Activated CD4-positive, alpha-beta T cell treated with anti-CD3 and anti-CD28 coated beads, Interleukin-2, amount 50 U/mL, for 48 hours (primary cell): ENCODE results near the gene SFXN4.
"Not testable (repeated sequence)": the region's sequence is repeated elsewhere in the genome, so short reads cannot be mapped to it uniquely, and the experiment has no call there.

Experiments used
- DNase-seq, 2 experiments: peaks; one replicate each; pipeline ENCODE4 v3.0.0-alpha.2; 2020

SFXN4 gene

DNA sequence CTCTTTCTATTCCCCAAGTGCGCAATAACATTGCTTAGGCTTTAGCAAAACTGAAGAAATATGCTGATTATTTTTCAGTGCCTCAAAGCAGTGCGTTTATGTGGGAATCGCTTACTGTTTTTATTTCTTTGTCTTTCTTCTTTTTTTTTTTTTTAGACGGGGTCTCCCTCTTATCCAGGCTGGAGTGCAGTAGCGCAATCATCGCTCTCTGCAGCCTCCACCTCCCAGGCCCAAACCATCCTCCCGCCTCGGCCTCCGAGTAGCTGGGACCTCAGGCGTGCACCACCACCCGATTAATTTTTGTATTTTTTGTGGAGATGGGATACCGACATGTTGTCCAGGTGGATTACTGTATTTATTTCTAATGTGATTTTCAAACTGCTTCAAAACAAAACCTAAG is 60.4 kb downstream of the SFXN4 start:
- no peak for DNase-seq

DNA sequence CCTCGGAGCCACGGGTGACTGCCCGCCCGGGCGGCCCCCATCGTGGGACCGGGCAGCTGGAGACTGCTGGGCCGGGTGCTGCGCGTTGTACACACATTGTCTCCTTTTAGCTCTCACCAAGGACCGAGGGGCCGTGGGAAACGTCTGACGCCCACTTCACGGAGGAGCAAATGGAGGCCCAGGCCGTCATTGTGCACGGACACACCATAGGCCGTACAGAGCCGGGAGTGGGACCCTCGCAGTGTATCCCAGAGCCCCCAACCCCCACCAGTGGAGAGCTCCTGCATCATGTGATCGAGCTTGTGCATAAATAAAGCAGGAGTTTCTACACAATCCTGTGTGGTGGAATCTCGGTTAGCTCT is 60.9 kb downstream of the SFXN4 start:
- peak in 1 of 2 experiments; percentile 33 for DNase-seq

DNA sequence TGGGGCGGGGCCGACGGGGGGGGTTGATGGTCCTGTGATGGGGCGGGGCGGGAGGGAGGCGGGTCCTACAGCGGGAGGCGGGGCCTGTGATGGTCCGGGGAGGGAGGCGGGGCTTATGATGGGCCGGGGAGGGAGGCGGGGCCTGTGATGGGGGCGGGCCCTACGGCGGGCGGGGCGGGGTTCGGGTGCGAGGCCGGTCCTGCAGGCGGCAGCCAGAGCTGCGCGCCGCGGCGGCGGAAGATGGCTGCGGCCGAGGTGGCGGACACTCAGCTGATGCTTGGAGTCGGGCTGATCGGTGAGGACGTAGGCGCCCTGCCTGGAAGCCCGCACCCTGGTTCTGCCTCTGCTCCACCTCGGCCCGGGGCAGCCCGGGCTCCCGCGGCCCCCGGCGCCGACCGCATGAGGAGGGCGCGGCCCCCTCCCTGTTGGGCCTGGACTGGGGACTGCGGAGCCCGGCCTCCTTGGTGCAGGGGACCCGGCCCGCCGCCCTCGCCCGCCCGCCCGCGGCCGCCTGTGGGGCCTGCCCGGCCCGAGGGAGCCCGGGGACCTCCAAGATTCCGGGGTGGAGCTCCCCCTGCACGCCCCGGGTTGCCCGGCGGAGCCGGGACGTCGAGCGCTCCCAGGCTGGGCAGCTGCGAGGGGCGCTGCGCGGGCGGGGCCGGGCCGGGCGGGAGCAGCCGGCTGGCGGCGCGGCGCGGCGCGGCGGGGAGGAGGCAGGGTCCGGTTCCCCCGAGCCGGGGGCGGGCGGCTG is 61.4 kb downstream of the SFXN4 start, which contains the start of gene DENND10:
DENND10 (plus strand) TSS at position 211 of the 751 bp plus-strand sequence; CDS start at position 241, 30 bp downstream.
- peak; percentile 73 to 74 for DNase-seq

- DNase-seq: no peak
These were observed 62.1 kb downstream of the SFXN4 start for GRCh38 chr10:119103241-119103902.

DNA sequence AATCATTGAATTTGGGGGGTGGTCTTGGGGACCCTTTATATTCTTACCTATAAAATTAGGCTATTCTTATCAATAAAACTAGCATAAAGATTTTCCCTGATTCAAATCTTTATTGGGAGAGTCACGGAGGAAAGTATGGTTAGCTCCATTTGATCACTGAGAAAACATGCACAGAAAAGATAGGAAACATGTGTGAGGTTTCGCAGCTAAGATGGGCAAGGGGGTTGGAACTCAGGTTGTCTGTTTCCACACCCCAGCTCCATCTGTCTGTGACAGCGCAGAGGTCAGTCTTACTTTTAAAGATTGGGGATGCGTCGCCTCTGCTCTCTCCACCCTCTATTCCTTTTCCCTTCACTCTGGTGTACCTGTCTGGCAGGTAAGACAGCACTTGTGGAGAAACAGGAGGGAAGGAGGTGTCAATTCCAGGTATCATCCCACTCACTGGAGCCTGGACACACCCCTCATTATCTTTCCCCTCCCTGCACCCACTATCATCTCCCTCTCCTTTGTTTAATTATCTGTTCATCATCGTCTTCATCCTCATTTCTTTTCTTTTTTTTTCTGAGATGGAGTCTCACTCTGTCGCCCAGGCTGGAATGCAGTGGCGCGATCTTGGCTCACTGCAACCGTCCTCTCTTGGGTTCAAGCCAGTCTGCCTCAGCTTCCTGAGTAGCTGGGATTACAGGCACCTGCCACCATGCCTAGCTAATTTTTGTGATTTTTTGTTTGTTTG is 64.0 kb downstream of the SFXN4 start:
- no peak for DNase-seq

GRCh38 chr10:119100434-119101238 is 64.9 kb downstream of the SFXN4 start:
- no peak for DNase-seq

GRCh38 chr10:119098576-119098975 is 66.9 kb downstream of the SFXN4 start:
- DNase-seq: no peak

- not testable (repeated sequence) for DNase-seq
These were observed 68.7 kb downstream of the SFXN4 start for GRCh38 chr10:119096641-119097415.

- peak in 1 of 2 experiments; percentile 15 for DNase-seq
These were observed 69.9 kb downstream of the SFXN4 start for GRCh38 chr10:119095640-119096039.

GRCh38 chr10:119090968-119091367 is 74.5 kb downstream of the SFXN4 start:
- peak in 1 of 2 experiments; percentile 25 for DNase-seq
